Fibroblast of lung (primary cell): ENCODE measurements around the gene OCA2. TPM values are rescaled to one million over a fixed set of nuclear protein-coding genes. Genes with fewer than 3 reads are reported as not detected.

Experiments
- DNase-seq, 2 donors: peaks; one replicate each; pipeline versions ENCODE4 v3.0.0 to v3.0.0-alpha.2; 2010; ENCODE audit warnings: low read depth in 2 of 2
- H2AFZ ChIP-seq: 2 replicates; pipeline ENCODE4 v1.5.1; 2012; ENCODE audit warnings: low read length, control low read depth, inconsistent platforms
- H3K27ac ChIP-seq: 2 replicates; pipeline ENCODE4 v1.5.1; 2011; ENCODE audit warnings: low read length, control low read depth; ENCODE audit not compliant: insufficient read depth
- H3K27me3 ChIP-seq: 2 replicates; pipeline ENCODE4 v1.5.1; 2011; ENCODE audit warnings: mild to moderate bottlenecking, low read length; ENCODE audit not compliant: control insufficient read depth, insufficient read depth
- H3K36me3 ChIP-seq: 2 replicates; pipeline ENCODE4 v1.5.1; 2011; ENCODE audit warnings: low read length; ENCODE audit not compliant: control insufficient read depth, insufficient read depth
- H3K4me1 ChIP-seq: 2 replicates; pipeline ENCODE4 v1.5.1; 2011; ENCODE audit warnings: low read length; ENCODE audit not compliant: control insufficient read depth, insufficient read depth; ENCODE audit errors: extremely low read depth
- H3K4me2 ChIP-seq: 2 replicates; pipeline ENCODE4 v1.5.1; 2011; ENCODE audit warnings: low read length, control low read depth; ENCODE audit not compliant: insufficient read depth; ENCODE audit errors: extremely low read depth
- H3K4me3 ChIP-seq, 4 experiments: fragments of 200-600 bp in 1 of 4; sonication (generic) in 1 of 4; replicated peaks in 1 of 4; 2 replicates each; pipeline ENCODE4 v1.5.1; 2011 to 2016; ENCODE audit warnings: low read length in 4 of 4, low read depth in 3 of 4, mild to moderate bottlenecking in 3 of 4, control low read depth in 2 of 4, inconsistent platforms in 1 of 4, mixed read lengths in 1 of 4; ENCODE audit not compliant: insufficient read depth in 1 of 4; ENCODE audit errors: control extremely low read depth in 1 of 4
- H3K79me2 ChIP-seq: 2 replicates; pipeline ENCODE4 v1.5.1; 2012; ENCODE audit warnings: mild to moderate bottlenecking, low read length, inconsistent platforms; ENCODE audit not compliant: control insufficient read depth, insufficient read depth
- H3K9ac ChIP-seq: 2 replicates; pipeline ENCODE4 v1.5.1; 2011; ENCODE audit warnings: mild to moderate bottlenecking, low read length, control low read depth; ENCODE audit not compliant: insufficient read depth
- H3K9me3 ChIP-seq: 2 replicates; pipeline ENCODE4 v1.5.1; 2012; ENCODE audit warnings: low read depth, low read length; ENCODE audit not compliant: control insufficient read depth, insufficient read depth
- H4K20me1 ChIP-seq: 2 replicates; pipeline ENCODE4 v1.5.1; 2011; ENCODE audit warnings: low read length; ENCODE audit not compliant: control insufficient read depth, insufficient read depth; ENCODE audit errors: extremely low read depth
- EZH2 ChIP-seq: IDR thresholded peaks from 2 replicates; pipeline ENCODE4 v1.5.1; 2012; ENCODE audit warnings: low read length, control low read depth, mild to moderate bottlenecking; ENCODE audit errors: missing control alignments
- polyA plus RNA-seq, 2 donors: library from polyadenylated mRNA; depleted of rRNA in 1 of 2; stranded (reverse) in 1 of 2; unstranded in 1 of 2; fragments of >200 nt; gene quantifications; 2 replicates each; pipeline ENCODE4 v1.2.1, GENCODE V29; 2011 to 2012; ENCODE audit warnings: missing spikeins in 1 of 2
- total RNA-seq: library from RNA; depleted of rRNA; stranded (reverse); fragments of >200 nt; gene quantifications from 2 replicates; pipeline ENCODE4 v1.2.1, GENCODE V29; 2014
- TF ChIP-seq, protein P1 (sequence below), 2 donors: IDR thresholded peaks in 1 of 2; conservative IDR thresholded peaks in 1 of 2; 1 replicate in 1 of 2; 2 replicates in 1 of 2; pipeline ENCODE4 v1.5.1; 2011 to 2012; ENCODE audit warnings: low read length in 2 of 2, control low read depth in 1 of 2, inconsistent platforms in 1 of 2, low read depth in 1 of 2, mild to moderate bottlenecking in 1 of 2

Gene OCA2
- total and polyA plus RNA-seq, 2 donors (not counting 1 experiment from before 2014, with no cell fraction given) = not detected

GRCh38 chr15:28002867-28003266, 96.2 kb downstream of the OCA2 start:
- no peaks in the 10 kb centered on the region for H4K20me1 ChIP-seq
- no peaks in the 10 kb centered on the region for H3K79me2 ChIP-seq
- no peak overlapping the region for H3K4me3 ChIP-seq
- H2AFZ ChIP-seq = no peak overlapping the region
- H3K27me3 ChIP-seq = no peaks in the 10 kb centered on the region
- H3K36me3 ChIP-seq = no peaks in the 10 kb centered on the region
- no peak overlapping the region for H3K4me2 ChIP-seq
- no peaks in the 10 kb centered on the region for H3K4me1 ChIP-seq
- DNase-seq = no peak
- TF ChIP-seq, protein P1, sequence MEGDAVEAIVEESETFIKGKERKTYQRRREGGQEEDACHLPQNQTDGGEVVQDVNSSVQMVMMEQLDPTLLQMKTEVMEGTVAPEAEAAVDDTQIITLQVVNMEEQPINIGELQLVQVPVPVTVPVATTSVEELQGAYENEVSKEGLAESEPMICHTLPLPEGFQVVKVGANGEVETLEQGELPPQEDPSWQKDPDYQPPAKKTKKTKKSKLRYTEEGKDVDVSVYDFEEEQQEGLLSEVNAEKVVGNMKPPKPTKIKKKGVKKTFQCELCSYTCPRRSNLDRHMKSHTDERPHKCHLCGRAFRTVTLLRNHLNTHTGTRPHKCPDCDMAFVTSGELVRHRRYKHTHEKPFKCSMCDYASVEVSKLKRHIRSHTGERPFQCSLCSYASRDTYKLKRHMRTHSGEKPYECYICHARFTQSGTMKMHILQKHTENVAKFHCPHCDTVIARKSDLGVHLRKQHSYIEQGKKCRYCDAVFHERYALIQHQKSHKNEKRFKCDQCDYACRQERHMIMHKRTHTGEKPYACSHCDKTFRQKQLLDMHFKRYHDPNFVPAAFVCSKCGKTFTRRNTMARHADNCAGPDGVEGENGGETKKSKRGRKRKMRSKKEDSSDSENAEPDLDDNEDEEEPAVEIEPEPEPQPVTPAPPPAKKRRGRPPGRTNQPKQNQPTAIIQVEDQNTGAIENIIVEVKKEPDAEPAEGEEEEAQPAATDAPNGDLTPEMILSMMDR (conservative IDR thresholded peaks at IDR 0.05 in 1 of 2, IDR thresholded peaks at IDR 0.05 in 1 of 2; ENCODE audit: low read depth in 1 of 2, low read length in 2 of 2) = no peak
- no peak for TF ChIP-seq EZH2
- no peaks in the 10 kb centered on the region for H3K9me3 ChIP-seq
- H3K27ac ChIP-seq = no peak overlapping the region
- H3K9ac ChIP-seq = no peak overlapping the region

GRCh38 chr15:28002136-28002861, 96.8 kb downstream of the OCA2 start:
- Histone ChIP-seq H3K27ac (no peak overlapping the region), H3K4me1 (no peaks in the 10 kb centered on the region), H3K9me3 (no peaks in the 10 kb centered on the region), H3K4me2 (no peak overlapping the region), H4K20me1 (no peaks in the 10 kb centered on the region), H3K36me3 (no peaks in the 10 kb centered on the region), H3K9ac (no peak overlapping the region), H3K4me3 (no peak overlapping the region), H3K79me2 (no peaks in the 10 kb centered on the region), H2AFZ (no peak overlapping the region), H3K27me3 (no peaks in the 10 kb centered on the region)
- TF ChIP-seq, protein P1 (conservative IDR thresholded peaks at IDR 0.05 in 1 of 2, IDR thresholded peaks at IDR 0.05 in 1 of 2; ENCODE audit: low read depth in 1 of 2, low read length in 2 of 2) = no peak
- no peak for TF ChIP-seq EZH2
- DNase-seq = no peak

DNA sequence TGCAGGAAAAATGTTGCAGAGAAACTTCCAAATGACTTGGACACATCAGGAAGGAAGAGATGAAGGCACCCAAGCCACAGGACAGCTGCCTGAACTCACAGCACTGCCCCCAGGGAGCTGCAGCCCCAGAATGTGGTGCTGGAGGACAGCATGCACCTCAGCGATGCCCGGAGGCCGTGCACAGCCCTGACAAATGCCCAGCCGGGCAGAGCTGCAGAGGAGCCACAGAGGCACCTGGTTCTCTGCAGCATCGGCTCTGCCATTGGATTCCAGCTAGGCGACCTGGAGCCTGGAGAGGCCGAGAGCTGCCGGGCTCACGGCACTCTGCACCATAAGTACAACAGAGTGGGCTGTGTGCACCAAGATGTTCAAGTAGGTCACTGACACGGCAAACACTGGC, 97.5 kb downstream of the OCA2 start:
- Histone ChIP-seq H3K27ac (no peak overlapping the region), H3K27me3 (no peaks in the 10 kb centered on the region), H3K9me3 (no peaks in the 10 kb centered on the region), H3K4me2 (no peak overlapping the region), H3K4me3 (no peak overlapping the region), H3K36me3 (no peaks in the 10 kb centered on the region), H2AFZ (no peak overlapping the region), H3K4me1 (no peaks in the 10 kb centered on the region), H3K79me2 (no peaks in the 10 kb centered on the region), H3K9ac (no peak overlapping the region), H4K20me1 (no peaks in the 10 kb centered on the region)
- DNase-seq = no peak
- TF ChIP-seq, protein P1 (conservative IDR thresholded peaks at IDR 0.05 in 1 of 2, IDR thresholded peaks at IDR 0.05 in 1 of 2; ENCODE audit: low read depth in 1 of 2, low read length in 2 of 2) = no peak
- TF ChIP-seq EZH2 = no peak
